ENCODE data around the gene ZFYVE28.

GRCh38 chr4:2340272-2341061 lies 78.0 kb downstream of the ZFYVE28 start:
- TF ChIP-seq, protein P1, sequence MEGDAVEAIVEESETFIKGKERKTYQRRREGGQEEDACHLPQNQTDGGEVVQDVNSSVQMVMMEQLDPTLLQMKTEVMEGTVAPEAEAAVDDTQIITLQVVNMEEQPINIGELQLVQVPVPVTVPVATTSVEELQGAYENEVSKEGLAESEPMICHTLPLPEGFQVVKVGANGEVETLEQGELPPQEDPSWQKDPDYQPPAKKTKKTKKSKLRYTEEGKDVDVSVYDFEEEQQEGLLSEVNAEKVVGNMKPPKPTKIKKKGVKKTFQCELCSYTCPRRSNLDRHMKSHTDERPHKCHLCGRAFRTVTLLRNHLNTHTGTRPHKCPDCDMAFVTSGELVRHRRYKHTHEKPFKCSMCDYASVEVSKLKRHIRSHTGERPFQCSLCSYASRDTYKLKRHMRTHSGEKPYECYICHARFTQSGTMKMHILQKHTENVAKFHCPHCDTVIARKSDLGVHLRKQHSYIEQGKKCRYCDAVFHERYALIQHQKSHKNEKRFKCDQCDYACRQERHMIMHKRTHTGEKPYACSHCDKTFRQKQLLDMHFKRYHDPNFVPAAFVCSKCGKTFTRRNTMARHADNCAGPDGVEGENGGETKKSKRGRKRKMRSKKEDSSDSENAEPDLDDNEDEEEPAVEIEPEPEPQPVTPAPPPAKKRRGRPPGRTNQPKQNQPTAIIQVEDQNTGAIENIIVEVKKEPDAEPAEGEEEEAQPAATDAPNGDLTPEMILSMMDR (IDR thresholded peaks at IDR 0.05) = no peak
- TF ChIP-seq POLR2A (IDR thresholded peaks at IDR 0.05) = no peak
